Activated naive CD4-positive, alpha-beta T cell treated with anti-CD3 and anti-CD28 coated beads for 36 hours (primary cell): Measurements from ENCODE around the gene ZMIZ1. TPM values are rescaled to one million over a fixed set of nuclear protein-coding genes. Genes with fewer than 3 reads are reported as not detected.

Experiments used
- CTCF ChIA-PET: fragments of 350-600 bp; sonication (Branson Sonifier 250); formaldehyde crosslinking; loops from one replicate; lab custom pipeline; 2021; ENCODE audit warnings: antibody characterized with exemption; lab: Charles Lee
- DNase-seq: peaks from one replicate; pipeline ENCODE4 v3.0.0-alpha.2; 2020
- H3K27ac Mint-ChIP-seq: one replicate; pipeline ENCODE4 v1.8.0; 2021; ENCODE audit warnings: mild to moderate bottlenecking, mixed read lengths
- H3K27me3 Mint-ChIP-seq: one replicate; pipeline ENCODE4 v1.8.0; 2021; ENCODE audit warnings: low read depth, mixed read lengths
- H3K36me3 Mint-ChIP-seq: one replicate; pipeline ENCODE4 v1.8.0; 2021; ENCODE audit warnings: low read depth, mixed read lengths
- H3K4me1 Mint-ChIP-seq: one replicate; pipeline ENCODE4 v1.8.0; 2021; ENCODE audit warnings: low read depth, mixed read lengths
- H3K4me3 Mint-ChIP-seq: one replicate; pipeline ENCODE4 v1.8.0; 2021; ENCODE audit warnings: mild to moderate bottlenecking, moderate library complexity, mixed read lengths
- H3K9me3 Mint-ChIP-seq: one replicate; pipeline ENCODE4 v1.8.0; 2021; ENCODE audit warnings: mixed read lengths
- intact Hi-C: fragments of 100-400 bp; cut with micrococcal nuclease; formaldehyde crosslinking; loops from one replicate; pipeline ENCODE4 v1.15.1; 2023
- total RNA-seq, 2 experiments: library from RNA; stranded (reverse); gene quantifications; one replicate each; pipeline ENCODE4 v1.2.3, GENCODE V29; 2021

ZMIZ1 gene
- total RNA-seq, 2 experiments from 2014 or later = 15.6 to 18.3 TPM

DNA sequence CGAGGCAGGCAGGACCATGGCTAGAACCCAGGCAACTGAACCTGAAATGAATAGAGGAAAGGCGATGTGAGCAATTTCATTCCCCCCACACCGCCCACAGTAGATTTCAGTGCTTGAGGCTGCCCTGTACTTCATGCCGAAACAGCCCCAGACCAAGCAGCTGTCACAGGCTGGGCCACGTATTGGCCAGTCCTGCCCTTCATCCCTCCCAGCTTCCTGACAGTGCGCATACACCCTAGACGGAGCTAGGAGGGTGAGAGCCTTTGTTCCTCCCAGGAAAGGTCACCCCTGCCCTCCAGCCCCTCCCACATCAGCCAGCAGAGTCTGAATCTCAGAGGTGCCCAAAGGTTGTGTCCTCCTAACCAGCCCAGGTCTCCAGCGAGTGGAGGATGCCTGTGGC lies 98.8 kb downstream of the ZMIZ1 start:
- DNase-seq = no peak
- Mint-ChIP-seq H3K4me3 (no peak overlapping the region), H3K27me3 (no peaks in the 10 kb centered on the region), H3K4me1 (no peaks in the 10 kb centered on the region), H3K9me3 (no peaks in the 10 kb centered on the region), H3K36me3 (no peaks in the 10 kb centered on the region), H3K27ac (no peak overlapping the region)
- intact Hi-C loops = no loop called here
- CTCF ChIA-PET = no interaction called here

DNA sequence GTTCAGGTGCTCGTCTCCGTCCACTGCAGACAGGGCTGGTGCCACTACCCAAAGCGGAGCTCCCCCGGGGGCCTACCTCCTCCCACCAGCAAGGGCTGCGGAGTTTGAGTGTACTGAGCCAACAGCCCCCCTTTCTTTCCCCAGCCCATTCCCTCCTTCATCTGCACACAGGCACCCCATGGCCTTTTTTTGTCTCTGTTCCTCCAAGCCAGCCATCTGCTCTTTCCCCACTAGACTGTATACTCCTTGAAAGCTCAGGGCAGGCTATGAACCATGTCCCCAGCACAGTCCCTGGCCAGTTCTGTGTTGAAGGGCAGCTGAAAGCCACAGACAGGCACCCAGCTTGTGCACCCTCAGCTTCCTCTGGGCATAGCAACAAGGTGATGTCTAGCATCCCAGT lies 99.4 kb downstream of the ZMIZ1 start:
- H3K27me3 Mint-ChIP-seq = no peaks in the 10 kb centered on the region
- H3K4me1 Mint-ChIP-seq = no peaks in the 10 kb centered on the region
- no peaks in the 10 kb centered on the region for H3K36me3 Mint-ChIP-seq
- no peak overlapping the region for H3K4me3 Mint-ChIP-seq
- intact Hi-C loops = no loop called here
- CTCF ChIA-PET = interaction anchor here (2.3 kb wide), 1 partner anchor 27 kb away, joined by 6 read pairs; no protein-coding TSS in a partner anchor
- no peak for DNase-seq
- no peak overlapping the region for H3K27ac Mint-ChIP-seq
- H3K9me3 Mint-ChIP-seq = no peaks in the 10 kb centered on the region

DNA sequence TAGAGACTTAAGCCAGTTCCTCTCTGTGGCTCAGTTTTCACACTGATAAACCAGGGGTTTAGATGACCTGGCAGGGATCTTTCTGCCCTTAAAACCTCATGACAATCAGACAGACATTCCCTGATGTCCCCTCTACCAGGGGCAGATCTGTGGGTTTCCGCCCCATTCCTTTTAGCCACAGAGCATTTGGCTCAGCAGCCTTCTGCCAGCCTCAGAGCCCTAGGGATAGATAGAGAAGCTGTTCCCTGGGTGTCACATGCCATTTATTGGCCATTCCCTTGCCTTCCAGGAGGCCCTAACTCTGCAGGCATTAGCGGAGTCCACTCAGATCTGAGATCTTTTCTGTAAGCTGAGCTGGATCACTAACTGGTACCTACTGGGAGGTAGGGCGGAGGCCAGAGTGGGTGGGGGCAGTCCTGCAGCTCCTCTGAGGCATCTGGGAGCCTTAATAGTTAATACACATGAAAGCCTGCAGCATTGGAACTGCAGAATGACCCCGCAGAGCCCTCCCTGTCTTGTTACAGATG lies 101.5 kb downstream of the ZMIZ1 start:
- Mint-ChIP-seq H3K36me3 (no peaks in the 10 kb centered on the region), H3K27ac (no peak overlapping the region), H3K27me3 (no peaks in the 10 kb centered on the region), H3K9me3 (no peaks in the 10 kb centered on the region), H3K4me3 (no peak overlapping the region), H3K4me1 (no peaks in the 10 kb centered on the region)
- CTCF ChIA-PET = interaction anchor here (2.3 kb wide), 1 partner anchor 25 kb away, joined by 6 read pairs; no protein-coding TSS in a partner anchor
- DNase-seq = no peak
- intact Hi-C loops = no loop called here

DNA sequence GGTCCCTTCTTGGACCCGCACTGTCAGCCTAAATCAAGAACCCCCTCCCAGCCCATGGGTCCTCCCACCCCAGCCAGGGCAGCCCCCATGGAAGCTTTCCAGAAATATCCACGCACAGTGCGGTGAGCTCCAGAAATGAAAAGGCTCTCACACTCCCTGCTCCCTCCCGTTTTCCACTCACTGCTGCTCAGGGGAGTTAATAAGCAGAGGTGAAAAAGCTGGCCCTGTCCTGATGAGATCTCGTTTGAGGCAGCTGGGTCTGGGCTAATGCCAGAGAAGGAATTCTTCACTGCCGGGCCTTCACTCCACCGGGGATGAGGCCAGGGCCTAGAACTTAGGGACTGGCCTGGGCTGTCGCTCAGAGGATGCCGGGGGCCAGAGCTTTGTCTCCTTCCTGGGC lies 102.2 kb downstream of the ZMIZ1 start:
- H3K27ac Mint-ChIP-seq = no peak overlapping the region
- DNase-seq = no peak
- CTCF ChIA-PET = interaction anchor here (1.3 kb wide), 1 partner anchor 24 kb away, joined by 4 read pairs; no protein-coding TSS in a partner anchor
- H3K36me3 Mint-ChIP-seq = no peaks in the 10 kb centered on the region
- intact Hi-C loops = no loop called here
- no peaks in the 10 kb centered on the region for H3K27me3 Mint-ChIP-seq
- H3K4me3 Mint-ChIP-seq = no peak overlapping the region
- no peaks in the 10 kb centered on the region for H3K9me3 Mint-ChIP-seq
- no peaks in the 10 kb centered on the region for H3K4me1 Mint-ChIP-seq

DNA sequence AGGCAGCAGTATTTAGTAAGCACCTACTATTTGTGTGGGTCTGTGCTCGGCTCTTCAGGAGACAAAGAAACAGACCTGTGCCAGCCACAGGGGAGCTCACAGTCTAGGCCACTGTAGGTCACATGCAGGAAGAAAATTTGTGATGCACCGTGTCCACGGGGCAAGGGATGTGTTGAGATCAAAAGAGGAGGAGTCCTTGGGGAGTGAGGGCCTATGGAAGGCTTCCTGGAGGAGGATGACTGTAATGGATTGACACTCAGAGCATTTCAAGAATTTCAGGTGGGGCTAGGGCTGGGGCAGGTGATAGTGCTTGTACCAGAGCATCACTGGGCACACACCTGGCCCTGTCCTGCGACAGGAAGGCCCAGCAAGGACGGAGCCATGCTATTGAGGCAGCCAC lies 102.7 kb downstream of the ZMIZ1 start:
- H3K4me3 Mint-ChIP-seq = no peak overlapping the region

DNA sequence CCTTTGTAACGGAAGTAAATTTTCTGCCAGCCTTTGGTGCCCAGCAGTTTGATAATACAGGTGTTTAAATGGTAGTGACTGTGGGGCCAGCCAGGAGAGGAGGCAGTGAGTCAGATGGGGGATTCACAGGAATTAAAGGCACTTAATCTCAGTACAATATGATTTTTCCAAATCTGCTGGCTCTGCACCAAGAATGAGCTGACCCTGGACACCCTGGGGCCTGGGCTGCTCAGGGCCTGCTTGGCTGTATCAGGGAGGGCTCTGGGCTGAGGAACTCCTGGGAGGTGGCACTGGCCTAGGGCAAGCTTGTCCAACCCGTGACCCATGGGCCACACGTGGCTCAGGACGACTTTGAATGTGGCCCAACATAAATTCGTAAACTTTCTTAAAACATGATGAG lies 104.1 kb downstream of the ZMIZ1 start:
- intact Hi-C loops = no loop called here
- no peaks in the 10 kb centered on the region for H3K36me3 Mint-ChIP-seq
- CTCF ChIA-PET = no interaction called here
- no peak overlapping the region for H3K4me3 Mint-ChIP-seq
- DNase-seq = no peak
- H3K4me1 Mint-ChIP-seq = no peaks in the 10 kb centered on the region
- H3K27ac Mint-ChIP-seq = no peak overlapping the region
- H3K27me3 Mint-ChIP-seq = no peaks in the 10 kb centered on the region
- H3K9me3 Mint-ChIP-seq = no peaks in the 10 kb centered on the region

More for the DNA sequence above, 102.7 kb downstream of the ZMIZ1 start:
- Mint-ChIP-seq H3K9me3 (no peaks in the 10 kb centered on the region), H3K4me1 (no peaks in the 10 kb centered on the region), H3K27ac (no peak overlapping the region), H3K36me3 (no peaks in the 10 kb centered on the region), H3K27me3 (no peaks in the 10 kb centered on the region)
- DNase-seq = no peak
- intact Hi-C loops = no loop called here
- CTCF ChIA-PET = interaction anchor here (1.3 kb wide), 1 partner anchor 24 kb away, joined by 4 read pairs; no protein-coding TSS in a partner anchor

DNA sequence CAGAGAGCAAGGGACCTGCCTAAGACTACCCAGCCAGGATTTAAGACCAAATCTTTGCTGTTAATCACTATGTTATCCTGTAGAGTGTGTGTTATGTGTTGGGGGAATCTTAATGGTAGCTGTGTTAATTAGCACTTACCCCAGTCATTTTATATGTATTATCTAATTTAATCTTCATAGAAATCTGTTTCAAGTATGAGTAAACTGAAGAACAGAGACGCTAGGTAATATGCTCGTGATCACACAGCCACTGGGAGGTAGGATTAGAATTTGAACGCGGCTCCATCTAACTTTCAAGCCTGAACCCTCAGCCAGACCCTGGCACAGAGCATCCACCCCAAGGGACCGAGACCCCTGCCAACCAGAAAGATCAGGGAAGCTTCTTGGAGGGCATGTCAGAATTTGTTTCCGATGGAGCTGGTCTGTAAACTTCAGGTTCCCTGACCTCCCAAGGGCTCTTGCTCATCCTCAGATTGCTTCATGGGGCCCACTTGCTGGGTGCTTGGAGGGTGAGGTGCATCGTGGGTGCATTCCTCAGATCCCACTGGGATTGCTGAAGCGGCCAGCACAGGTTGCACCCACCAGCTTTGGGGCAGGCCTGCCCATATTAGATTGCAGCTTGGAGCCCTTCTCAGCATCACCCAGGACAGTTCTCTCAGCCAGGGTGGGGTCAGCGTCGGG lies 105.0 kb downstream of the ZMIZ1 start:
- intact Hi-C loops = no loop called here
- Mint-ChIP-seq H3K4me1 (no peaks in the 10 kb centered on the region), H3K27me3 (no peaks in the 10 kb centered on the region), H3K27ac (no peak overlapping the region), H3K4me3 (no peak overlapping the region), H3K9me3 (no peaks in the 10 kb centered on the region), H3K36me3 (no peaks in the 10 kb centered on the region)
- CTCF ChIA-PET = no interaction called here
- no peak for DNase-seq

DNA sequence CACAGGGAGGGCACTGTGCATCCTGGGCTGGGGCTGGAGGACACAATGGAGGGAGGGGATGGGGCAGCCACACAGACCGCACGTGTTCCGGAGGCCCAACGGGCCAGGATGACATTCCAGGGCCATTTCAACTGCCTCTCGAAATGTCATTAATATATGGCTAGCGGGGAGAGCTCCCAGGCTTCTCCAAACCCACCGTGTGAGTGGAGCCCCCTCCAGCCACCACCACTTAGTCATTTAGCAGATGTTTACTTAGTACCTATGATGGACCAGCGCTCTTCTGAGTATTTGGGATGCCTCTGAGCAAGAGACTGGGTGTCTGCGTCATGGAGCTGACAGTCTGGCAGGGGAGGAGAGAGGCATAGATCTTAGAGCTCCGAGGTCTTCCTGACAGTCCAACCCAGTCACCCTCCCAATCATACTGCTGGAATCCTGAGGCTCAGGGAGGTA lies 107.3 kb downstream of the ZMIZ1 start:
- H3K27ac Mint-ChIP-seq = no peak overlapping the region
- intact Hi-C loops = no loop called here
- CTCF ChIA-PET = interaction anchor here (1.2 kb wide), 1 partner anchor 19 kb away, joined by 6 read pairs; no protein-coding TSS in a partner anchor
- H3K4me1 Mint-ChIP-seq = no peaks in the 10 kb centered on the region
- H3K27me3 Mint-ChIP-seq = no peaks in the 10 kb centered on the region
- no peaks in the 10 kb centered on the region for H3K36me3 Mint-ChIP-seq
- H3K4me3 Mint-ChIP-seq = no peak overlapping the region
- DNase-seq = no peak
- no peaks in the 10 kb centered on the region for H3K9me3 Mint-ChIP-seq

DNA sequence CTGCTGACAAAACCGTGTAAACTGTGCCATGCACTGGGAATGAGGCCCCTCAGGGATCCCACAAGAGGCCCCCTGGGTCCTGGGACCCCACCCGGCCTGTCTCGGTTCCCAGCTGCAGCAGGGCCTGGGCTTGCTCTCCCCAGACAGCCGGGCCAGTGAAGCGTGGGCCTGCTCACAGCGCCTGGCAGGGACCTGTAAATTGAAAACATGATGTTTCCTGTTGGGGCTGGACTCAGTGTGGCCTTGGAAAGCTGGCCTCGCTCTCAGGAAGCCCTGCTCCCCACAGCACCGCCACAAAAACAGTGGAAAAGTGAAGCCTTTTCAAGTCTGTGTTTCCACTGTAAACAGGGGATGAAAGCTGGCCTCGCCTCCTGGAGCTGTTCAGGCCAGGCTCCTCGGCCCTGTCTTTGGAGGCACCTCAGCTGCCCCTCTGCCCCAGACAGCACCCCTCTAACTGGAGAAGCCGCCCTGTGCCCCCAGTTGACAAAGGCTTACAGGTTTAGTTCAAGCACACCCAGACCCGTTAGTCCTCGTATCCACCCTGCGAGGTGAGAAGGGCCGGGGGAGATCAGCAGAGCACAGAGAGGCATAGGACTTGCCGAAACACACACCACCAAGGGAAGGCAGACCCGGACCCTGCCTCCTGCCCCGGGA lies 108.3 kb downstream of the ZMIZ1 start:
- H3K4me3 Mint-ChIP-seq = no peak overlapping the region
- H3K36me3 Mint-ChIP-seq = no peaks in the 10 kb centered on the region
- H3K27me3 Mint-ChIP-seq = no peaks in the 10 kb centered on the region
- CTCF ChIA-PET = interaction anchor here (0.7 kb wide), 1 partner anchor 10 kb away, joined by 3 read pairs; no protein-coding TSS in a partner anchor
- no peaks in the 10 kb centered on the region for H3K9me3 Mint-ChIP-seq
- H3K27ac Mint-ChIP-seq = no peak overlapping the region
- intact Hi-C loops = no loop called here
- no peak for DNase-seq
- H3K4me1 Mint-ChIP-seq = no peaks in the 10 kb centered on the region

DNA sequence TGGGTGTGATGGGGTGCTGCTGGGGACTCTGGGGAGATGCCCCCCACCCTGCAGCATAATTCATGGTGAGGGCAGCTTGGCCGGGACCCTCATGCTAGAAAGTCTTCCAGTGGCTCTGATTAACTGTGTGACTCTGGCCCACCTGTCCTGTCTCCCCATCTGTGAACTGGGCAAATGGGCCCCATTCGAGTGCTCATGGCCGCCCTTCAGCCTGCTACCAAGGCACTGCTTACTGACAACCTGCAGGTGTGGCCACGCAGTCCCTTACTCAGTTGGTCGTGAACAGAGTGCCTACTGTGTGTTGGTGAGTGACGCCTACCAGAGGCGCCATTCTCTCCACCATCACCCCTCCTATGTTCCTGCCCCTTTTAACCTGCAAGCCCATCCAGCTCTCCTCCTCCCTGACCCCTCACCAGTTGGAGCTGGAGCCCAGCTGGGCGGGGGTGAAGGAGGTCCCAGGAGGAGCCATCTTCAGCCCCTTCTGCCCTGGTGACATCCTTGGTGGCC lies 109.4 kb downstream of the ZMIZ1 start:
- DNase-seq = no peak
- CTCF ChIA-PET = interaction anchor here (0.9 kb wide), 1 partner anchor 25 kb away, joined by 3 read pairs; no protein-coding TSS in a partner anchor
- H3K4me3 Mint-ChIP-seq = no peak overlapping the region
- intact Hi-C loops = no loop called here
- H3K9me3 Mint-ChIP-seq = no peaks in the 10 kb centered on the region
- no peaks in the 10 kb centered on the region for H3K36me3 Mint-ChIP-seq
- H3K27me3 Mint-ChIP-seq = no peaks in the 10 kb centered on the region
- H3K4me1 Mint-ChIP-seq = no peaks in the 10 kb centered on the region
- H3K27ac Mint-ChIP-seq = no peak overlapping the region

DNA sequence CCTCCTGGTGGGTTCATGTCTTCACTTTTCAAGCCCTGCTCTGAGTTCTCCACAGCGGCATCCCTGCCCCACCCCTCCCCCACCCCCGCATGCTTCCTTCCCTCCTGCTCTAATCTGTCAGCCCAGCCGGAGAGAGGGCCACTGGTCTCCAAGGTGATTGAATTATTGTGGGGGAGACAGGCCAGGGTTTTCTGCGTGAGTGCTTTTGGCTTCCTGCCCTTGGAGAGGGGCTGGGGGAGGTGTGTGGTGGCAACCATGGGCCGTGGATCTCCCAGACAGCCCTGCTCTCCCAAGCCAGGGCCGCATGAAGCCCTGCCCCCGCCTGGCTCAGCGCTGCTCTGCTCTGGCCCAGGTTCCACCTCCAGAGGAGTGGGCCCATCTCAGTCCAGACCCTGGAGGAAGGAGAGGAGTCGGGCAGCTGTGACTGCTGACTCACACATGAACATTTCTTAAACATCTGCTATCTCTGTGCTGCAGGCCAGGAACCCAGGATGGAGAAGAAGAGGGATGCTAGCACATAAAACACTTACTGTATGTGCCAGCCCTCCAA lies 109.9 kb downstream of the ZMIZ1 start:
- Mint-ChIP-seq H3K27ac (no peak overlapping the region), H3K9me3 (no peaks in the 10 kb centered on the region)
- intact Hi-C loops = no loop called here

More for the DNA sequence above, 109.9 kb downstream of the ZMIZ1 start:
- no peaks in the 10 kb centered on the region for H3K27me3 Mint-ChIP-seq
- H3K4me1 Mint-ChIP-seq = no peaks in the 10 kb centered on the region
- H3K4me3 Mint-ChIP-seq = no peak overlapping the region
- H3K36me3 Mint-ChIP-seq = no peaks in the 10 kb centered on the region
- CTCF ChIA-PET = interaction anchor here (0.9 kb wide), 1 partner anchor 24 kb away, joined by 3 read pairs; no protein-coding TSS in a partner anchor
- DNase-seq = no peak
